ENCODE measurements around the gene RTP3.
"Not testable (repeated sequence)": the region's sequence is repeated elsewhere in the genome, so short reads cannot be mapped to it uniquely, and the experiment has no call there.

The RTP3 gene

GRCh38 chr3:46533091-46533490 is 35.3 kb downstream of the RTP3 start:
- H3K36me3 Mint-ChIP-seq (ENCODE audit: low read depth), result no peaks in the 10 kb centered on the region
- no peaks in the 10 kb centered on the region for H3K4me1 Mint-ChIP-seq
- no peak for TF ChIP-seq CTCF (IDR thresholded peaks at IDR 0.05)

GRCh38 chr3:46535746-46536145 is 38.0 kb downstream of the RTP3 start:
- DNase-seq, result no peak
- Mint-ChIP-seq H3K36me3 (ENCODE audit: low read depth) (no peaks in the 10 kb centered on the region), H3K4me3 (no peak overlapping the region), H3K4me1 (peaks cover 13% of the 10 kb centered on the region), H3K27me3 (ENCODE audit: low read depth, poor library complexity) (peaks cover 8% of the 10 kb centered on the region), H3K27ac (no peak overlapping the region), H3K9me3 (no peaks in the 10 kb centered on the region)
- no peak for TF ChIP-seq CTCF (IDR thresholded peaks at IDR 0.05)

More at GRCh38 chr3:46533091-46533490, 35.3 kb downstream of the RTP3 start:
- DNase-seq, result no peak
- no peaks in the 10 kb centered on the region for H3K9me3 Mint-ChIP-seq
- no peak overlapping the region for H3K27ac Mint-ChIP-seq
- no peak overlapping the region for H3K4me3 Mint-ChIP-seq
- H3K27me3 Mint-ChIP-seq (ENCODE audit: low read depth, poor library complexity), result no peaks in the 10 kb centered on the region

- TF ChIP-seq CTCF (IDR thresholded peaks at IDR 0.05), result no peak
- H3K36me3 Mint-ChIP-seq (ENCODE audit: low read depth), result no peaks in the 10 kb centered on the region
- H3K27me3 Mint-ChIP-seq (ENCODE audit: low read depth, poor library complexity), result peaks cover 8% of the 10 kb centered on the region
- no peak overlapping the region for H3K27ac Mint-ChIP-seq
- no peak overlapping the region for H3K4me3 Mint-ChIP-seq
- no peak for DNase-seq
- H3K9me3 Mint-ChIP-seq, result no peaks in the 10 kb centered on the region
- H3K4me1 Mint-ChIP-seq, result peaks cover 13% of the 10 kb centered on the region
Measured at GRCh38 chr3:46536758-46537157, 39.0 kb downstream of the RTP3 start.

- Mint-ChIP-seq H3K27me3 (ENCODE audit: low read depth, poor library complexity) (peaks cover 8% of the 10 kb centered on the region), H3K9me3 (no peaks in the 10 kb centered on the region), H3K4me3 (no peak overlapping the region), H3K4me1 (peaks cover 19% of the 10 kb centered on the region), H3K36me3 (ENCODE audit: low read depth) (no peaks in the 10 kb centered on the region), H3K27ac (no peak overlapping the region)
- no peak for TF ChIP-seq CTCF (IDR thresholded peaks at IDR 0.05)
- DNase-seq, result no peak
Measured at GRCh38 chr3:46537316-46537715, 39.5 kb downstream of the RTP3 start.

- peaks cover 8% of the 10 kb centered on the region for H3K27me3 Mint-ChIP-seq (ENCODE audit: low read depth, poor library complexity)
- no peak overlapping the region for H3K27ac Mint-ChIP-seq
- DNase-seq, result no peak
- no peak overlapping the region for H3K4me3 Mint-ChIP-seq
- no peaks in the 10 kb centered on the region for H3K9me3 Mint-ChIP-seq
- no peaks in the 10 kb centered on the region for H3K36me3 Mint-ChIP-seq (ENCODE audit: low read depth)
- H3K4me1 Mint-ChIP-seq, result peaks cover 23% of the 10 kb centered on the region
- no peak for TF ChIP-seq CTCF (IDR thresholded peaks at IDR 0.05)
Measured at GRCh38 chr3:46537779-46538178, 40.0 kb downstream of the RTP3 start.

GRCh38 chr3:46538425-46538802 is 40.6 kb downstream of the RTP3 start:
- peaks cover 25% of the 10 kb centered on the region for H3K4me1 Mint-ChIP-seq

More at GRCh38 chr3:46538425-46538802, 40.6 kb downstream of the RTP3 start:
- H3K9me3 Mint-ChIP-seq; H3K27me3 Mint-ChIP-seq (ENCODE audit: low read depth, poor library complexity); H3K4me3 Mint-ChIP-seq; H3K36me3 Mint-ChIP-seq (ENCODE audit: low read depth); DNase-seq; H3K27ac Mint-ChIP-seq: not testable (repeated sequence)

Data from nephron progenitor cell (in vitro differentiated cells).